Body of pancreas (tissue), 4 donors: ENCODE data around the gene FAM204A.

Source experiments
- CTCF ChIP-seq, 7 experiments: fragments of 450-650 bp in 4 of 7; fragments of 200-600 bp in 3 of 7; sonication (generic) in 3 of 7; IDR thresholded peaks; one replicate each; pipeline ENCODE4 v1.5.1; 2016 to 2019; ENCODE audit warnings: antibody characterized with exemption in 7 of 7
- POLR2A ChIP-seq, 3 donors: fragments of 450-650 bp; IDR thresholded peaks; one replicate each; pipeline ENCODE4 v1.6.1; 2016; ENCODE audit warnings: antibody characterized with exemption in 3 of 3, mild to moderate bottlenecking in 2 of 3

GRCh38 chr10:118369641-118370205 lies 27.6 kb upstream of the FAM204A start:
- TF ChIP-seq CTCF (IDR thresholded peaks at IDR 0.05) = no peak
- no peak for TF ChIP-seq POLR2A (IDR thresholded peaks at IDR 0.05)
